ENCODE measurements around the gene TRAFD1. TPM values are rescaled to one million over a fixed set of nuclear protein-coding genes. Genes with fewer than 3 reads are reported as not detected.

The TRAFD1 gene
- total and polyA plus RNA-seq, 2 of the 8 experiments (the other 6 are each of a cell fraction or from before 2014, with no cell fraction given): 18.1 to 33.1 TPM

DNA sequence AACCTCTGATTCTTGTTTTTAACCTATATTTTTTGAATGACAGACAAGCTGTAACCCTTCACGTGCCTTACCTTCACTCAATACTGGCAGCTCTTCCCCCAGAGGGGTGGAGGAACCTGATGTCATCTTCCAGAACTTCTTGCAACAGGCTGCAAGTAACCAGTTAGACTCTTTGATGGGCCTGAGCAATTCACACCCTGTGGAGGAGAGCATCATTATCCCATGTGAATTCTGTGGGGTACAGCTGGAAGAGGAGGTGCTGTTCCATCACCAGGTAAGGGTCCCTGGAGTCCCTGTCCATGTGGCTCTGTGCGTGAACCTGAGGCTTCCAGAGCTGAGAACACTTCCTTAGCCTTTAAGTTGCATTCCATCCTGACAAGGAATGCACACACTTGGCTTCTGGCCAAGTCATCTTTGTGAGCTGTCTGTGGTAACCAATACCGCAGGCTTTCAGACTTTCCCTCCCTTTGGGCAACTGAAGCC, 22.7 kb downstream of the TRAFD1 start (continued):
- TF ChIP-seq EZH2 (IDR thresholded peaks at IDR 0.05; ENCODE audit: low read depth, low read length, severe bottlenecking) (no peak), BRCA1 (IDR thresholded peaks at IDR 0.05; ENCODE audit: low read depth, low read length) (no peak)

All from H1 (cell line).